Esophagus muscularis mucosa (tissue), 4 donors: ENCODE data around the gene NUP188. TPM values are rescaled to one million over a fixed set of nuclear protein-coding genes. Genes with fewer than 3 reads are reported as not detected.

Experiments
- DNase-seq: peaks from one replicate; pipeline ENCODE4 v3.0.0-alpha.2; 2017; ENCODE audit errors: extremely low spot score
- H3K27ac ChIP-seq, 4 donors: fragments of 200-600 bp; sonication (generic); replicated peaks in 1 of 4; 1 replicate in 3 of 4; 2 replicates in 1 of 4; pipeline ENCODE4 v1.5.1; 2016 to 2019; ENCODE audit warnings: mild to moderate bottlenecking in 1 of 4
- H3K27me3 ChIP-seq, 4 donors: fragments of 200-600 bp; sonication (generic); one replicate each; pipeline versions ENCODE4 v1.5.1 to v1.6.0; 2016 to 2019
- H3K36me3 ChIP-seq, 4 donors: fragments of 200-600 bp; sonication (generic); one replicate each; pipeline ENCODE4 v1.5.1; 2016 to 2019
- H3K4me1 ChIP-seq, 4 donors: fragments of 200-600 bp; sonication (generic); one replicate each; pipeline ENCODE4 v1.5.1; 2016 to 2019
- H3K4me3 ChIP-seq, 4 donors: fragments of 200-600 bp; sonication (generic); 1 replicate in 2 of 4; 2 replicates in 2 of 4; pipeline ENCODE4 v1.5.1; 2016 to 2019; ENCODE audit warnings: mild to moderate bottlenecking in 4 of 4, moderate library complexity in 1 of 4
- H3K9me3 ChIP-seq, 4 donors: fragments of 200-600 bp; sonication (generic); 1 replicate in 3 of 4; 2 replicates in 1 of 4; pipeline ENCODE4 v1.5.1; 2016 to 2019
- EP300 ChIP-seq: sonication (generic); formaldehyde crosslinking; IDR thresholded peaks from one replicate; pipeline ENCODE4 v1.6.1; 2017; ENCODE audit warnings: antibody characterized with exemption
- POLR2A ChIP-seq: fragments of 450-650 bp; IDR thresholded peaks from one replicate; pipeline ENCODE4 v1.6.1; 2017; ENCODE audit warnings: antibody characterized with exemption, moderate library complexity, mild to moderate bottlenecking, low read depth
- POLR2AphosphoS5 ChIP-seq, 2 donors: sonication (generic); formaldehyde crosslinking; IDR thresholded peaks; one replicate each; pipeline ENCODE4 v1.6.1; 2017; ENCODE audit warnings: antibody characterized with exemption in 2 of 2
- WGBS: methylation state at CpG from one replicate; pipeline ENCODE4 v1.1.5; 2018; 5-methylcytosine and 5-hydroxymethylcytosine counted together
- intact Hi-C: fragments of 100-400 bp; cut with DNase I; formaldehyde crosslinking; loops from one replicate; pipeline ENCODE4 v1.15.1; 2023
- total RNA-seq, 4 donors: library from RNA; depleted of rRNA; stranded (reverse); fragments of >200 nt; gene quantifications; one replicate each; pipeline versions ENCODE4 v1.1.0 to v1.2.1, GENCODE V29; 2016
- TF ChIP-seq, protein P1 (sequence below), 3 experiments: fragments of 200-600 bp in 2 of 3; fragments of 450-650 bp in 1 of 3; sonication (generic) in 2 of 3; IDR thresholded peaks; one replicate each; pipeline ENCODE4 v1.5.1; 2017 to 2019; ENCODE audit warnings: antibody characterized with exemption in 3 of 3, mild to moderate bottlenecking in 2 of 3, moderate library complexity in 1 of 3

Gene NUP188
- total RNA-seq, 4 donors from 2014 or later, result 22.9 to 34.0 (median 29.4) TPM

GRCh38 chr9:128910906-128911305 lies 36.6 kb upstream of the NUP188 start:
- TF ChIP-seq POLR2AphosphoS5 (IDR thresholded peaks at IDR 0.05) (no peak), POLR2A (no peak), EP300 (no peak)
- TF ChIP-seq, protein P1, sequence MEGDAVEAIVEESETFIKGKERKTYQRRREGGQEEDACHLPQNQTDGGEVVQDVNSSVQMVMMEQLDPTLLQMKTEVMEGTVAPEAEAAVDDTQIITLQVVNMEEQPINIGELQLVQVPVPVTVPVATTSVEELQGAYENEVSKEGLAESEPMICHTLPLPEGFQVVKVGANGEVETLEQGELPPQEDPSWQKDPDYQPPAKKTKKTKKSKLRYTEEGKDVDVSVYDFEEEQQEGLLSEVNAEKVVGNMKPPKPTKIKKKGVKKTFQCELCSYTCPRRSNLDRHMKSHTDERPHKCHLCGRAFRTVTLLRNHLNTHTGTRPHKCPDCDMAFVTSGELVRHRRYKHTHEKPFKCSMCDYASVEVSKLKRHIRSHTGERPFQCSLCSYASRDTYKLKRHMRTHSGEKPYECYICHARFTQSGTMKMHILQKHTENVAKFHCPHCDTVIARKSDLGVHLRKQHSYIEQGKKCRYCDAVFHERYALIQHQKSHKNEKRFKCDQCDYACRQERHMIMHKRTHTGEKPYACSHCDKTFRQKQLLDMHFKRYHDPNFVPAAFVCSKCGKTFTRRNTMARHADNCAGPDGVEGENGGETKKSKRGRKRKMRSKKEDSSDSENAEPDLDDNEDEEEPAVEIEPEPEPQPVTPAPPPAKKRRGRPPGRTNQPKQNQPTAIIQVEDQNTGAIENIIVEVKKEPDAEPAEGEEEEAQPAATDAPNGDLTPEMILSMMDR (IDR thresholded peaks at IDR 0.05), result no peak
- no peak overlapping the region for H3K4me3 ChIP-seq
- peak overlapping the region; percentile 63 to 73 (median 66) for H3K27ac ChIP-seq
- intact Hi-C loops, result no loop called here
- 78% methylated on average over 6 of the region's 6 CpGs for WGBS
- peaks cover 67 to 71% (median 70%) of the 10 kb centered on the region in 4 donors for H3K4me1 ChIP-seq
- no peaks in the 10 kb centered on the region for H3K27me3 ChIP-seq
- peaks cover 27 to 70% (median 53%) of the 10 kb centered on the region in 4 donors for H3K36me3 ChIP-seq
- no peaks in the 10 kb centered on the region for H3K9me3 ChIP-seq
- no peak for DNase-seq

DNA sequence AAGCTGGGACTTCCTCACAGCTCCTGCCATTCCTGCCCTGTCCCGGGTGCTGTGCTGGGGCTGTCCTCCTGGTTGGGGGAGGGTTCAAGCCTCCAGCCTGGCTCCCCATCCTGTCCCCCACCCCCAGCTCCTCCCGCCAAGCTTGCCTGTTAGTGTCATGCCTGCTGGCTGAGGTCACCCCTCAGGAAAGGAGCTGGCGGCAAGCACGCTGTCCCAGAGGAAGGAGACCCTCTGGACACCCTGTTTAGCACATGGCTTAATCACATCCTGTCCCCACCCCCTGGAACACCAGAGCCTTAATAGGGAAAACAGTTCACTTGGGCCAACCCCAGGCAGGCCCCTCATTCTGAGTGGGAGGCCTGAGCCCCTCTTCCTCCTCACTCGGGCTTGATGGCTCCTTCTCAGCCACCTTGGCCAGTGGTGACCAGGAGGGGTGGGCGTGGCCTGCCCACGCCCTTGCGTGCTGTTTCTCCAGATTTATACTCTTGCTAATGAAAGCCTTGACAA lies 35.9 kb upstream of the NUP188 start:
- peaks cover 27 to 72% (median 60%) of the 10 kb centered on the region in 4 donors for H3K36me3 ChIP-seq

GRCh38 chr9:128912270-128912853 lies 35.1 kb upstream of the NUP188 start:
- no peaks in the 10 kb centered on the region for H3K27me3 ChIP-seq
- intact Hi-C loops, result no loop called here
- H3K4me1 ChIP-seq, result peaks cover 82 to 85% (median 84%) of the 10 kb centered on the region in 4 donors
- no peaks in the 10 kb centered on the region for H3K9me3 ChIP-seq
- peak overlapping the region; percentile 63 to 73 (median 66) for H3K27ac ChIP-seq
- H3K4me3 ChIP-seq, result no peak overlapping the region
- peaks cover 23 to 66% (median 56%) of the 10 kb centered on the region in 4 donors for H3K36me3 ChIP-seq
- 58% methylated on average over 15 of the region's 15 CpGs for WGBS
- TF ChIP-seq POLR2A, result no peak
- no peak for TF ChIP-seq POLR2AphosphoS5 (IDR thresholded peaks at IDR 0.05)
- TF ChIP-seq EP300, result no peak
- TF ChIP-seq, protein P1 (IDR thresholded peaks at IDR 0.05), result no peak
- DNase-seq, result no peak

More for the DNA sequence above, 35.9 kb upstream of the NUP188 start:
- TF ChIP-seq, protein P1 (IDR thresholded peaks at IDR 0.05), result no peak
- TF ChIP-seq POLR2AphosphoS5 (IDR thresholded peaks at IDR 0.05), result peak; percentile 59 to 68
- TF ChIP-seq EP300, result no peak
- no peak for TF ChIP-seq POLR2A
- peak overlapping the region; percentile 63 to 73 (median 66) for H3K27ac ChIP-seq
- no peaks in the 10 kb centered on the region for H3K9me3 ChIP-seq
- DNase-seq, result no peak
- intact Hi-C loops, result no loop called here
- H3K27me3 ChIP-seq, result no peaks in the 10 kb centered on the region
- WGBS, result 23% methylated on average over 6 of the region's 8 CpGs
- H3K4me3 ChIP-seq, result peak overlapping the region in 1 of 4 donors; percentile 4
- peaks cover 74 to 77% (median 76%) of the 10 kb centered on the region in 4 donors for H3K4me1 ChIP-seq

- H3K27me3 ChIP-seq, result no peaks in the 10 kb centered on the region
- peaks cover 85 to 91% (median 90%) of the 10 kb centered on the region in 4 donors for H3K4me1 ChIP-seq
- H3K9me3 ChIP-seq, result no peaks in the 10 kb centered on the region
- DNase-seq, result no peak
- intact Hi-C loops, result no loop called here
- TF ChIP-seq, protein P1 (IDR thresholded peaks at IDR 0.05), result no peak
- TF ChIP-seq POLR2A (no peak), POLR2AphosphoS5 (IDR thresholded peaks at IDR 0.05) (no peak), EP300 (no peak)
- peaks cover 13 to 66% (median 53%) of the 10 kb centered on the region in 4 donors for H3K36me3 ChIP-seq
- H3K27ac ChIP-seq, result peak overlapping the region; percentile 63 to 73 (median 66)
- H3K4me3 ChIP-seq, result peak overlapping the region in 1 of 4 donors; percentile 12
- 77% methylated on average over 12 of the region's 15 CpGs for WGBS
Measured at GRCh38 chr9:128913048-128913900, 34.2 kb upstream of the NUP188 start.
